ENCODE data around the gene SP100.

Gene SP100

GRCh38 chr2:230447036-230447435 lies 31.0 kb downstream of the SP100 start:
- H3K4me3 ChIP-seq (ENCODE audit: low read depth, low read length) = no peak overlapping the region
- DNase-seq (ENCODE audit: low read depth) = no peak
- TF ChIP-seq, protein P1, sequence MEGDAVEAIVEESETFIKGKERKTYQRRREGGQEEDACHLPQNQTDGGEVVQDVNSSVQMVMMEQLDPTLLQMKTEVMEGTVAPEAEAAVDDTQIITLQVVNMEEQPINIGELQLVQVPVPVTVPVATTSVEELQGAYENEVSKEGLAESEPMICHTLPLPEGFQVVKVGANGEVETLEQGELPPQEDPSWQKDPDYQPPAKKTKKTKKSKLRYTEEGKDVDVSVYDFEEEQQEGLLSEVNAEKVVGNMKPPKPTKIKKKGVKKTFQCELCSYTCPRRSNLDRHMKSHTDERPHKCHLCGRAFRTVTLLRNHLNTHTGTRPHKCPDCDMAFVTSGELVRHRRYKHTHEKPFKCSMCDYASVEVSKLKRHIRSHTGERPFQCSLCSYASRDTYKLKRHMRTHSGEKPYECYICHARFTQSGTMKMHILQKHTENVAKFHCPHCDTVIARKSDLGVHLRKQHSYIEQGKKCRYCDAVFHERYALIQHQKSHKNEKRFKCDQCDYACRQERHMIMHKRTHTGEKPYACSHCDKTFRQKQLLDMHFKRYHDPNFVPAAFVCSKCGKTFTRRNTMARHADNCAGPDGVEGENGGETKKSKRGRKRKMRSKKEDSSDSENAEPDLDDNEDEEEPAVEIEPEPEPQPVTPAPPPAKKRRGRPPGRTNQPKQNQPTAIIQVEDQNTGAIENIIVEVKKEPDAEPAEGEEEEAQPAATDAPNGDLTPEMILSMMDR (conservative IDR thresholded peaks at IDR 0.05; ENCODE audit: low read depth, low read length) = no peak

DNA sequence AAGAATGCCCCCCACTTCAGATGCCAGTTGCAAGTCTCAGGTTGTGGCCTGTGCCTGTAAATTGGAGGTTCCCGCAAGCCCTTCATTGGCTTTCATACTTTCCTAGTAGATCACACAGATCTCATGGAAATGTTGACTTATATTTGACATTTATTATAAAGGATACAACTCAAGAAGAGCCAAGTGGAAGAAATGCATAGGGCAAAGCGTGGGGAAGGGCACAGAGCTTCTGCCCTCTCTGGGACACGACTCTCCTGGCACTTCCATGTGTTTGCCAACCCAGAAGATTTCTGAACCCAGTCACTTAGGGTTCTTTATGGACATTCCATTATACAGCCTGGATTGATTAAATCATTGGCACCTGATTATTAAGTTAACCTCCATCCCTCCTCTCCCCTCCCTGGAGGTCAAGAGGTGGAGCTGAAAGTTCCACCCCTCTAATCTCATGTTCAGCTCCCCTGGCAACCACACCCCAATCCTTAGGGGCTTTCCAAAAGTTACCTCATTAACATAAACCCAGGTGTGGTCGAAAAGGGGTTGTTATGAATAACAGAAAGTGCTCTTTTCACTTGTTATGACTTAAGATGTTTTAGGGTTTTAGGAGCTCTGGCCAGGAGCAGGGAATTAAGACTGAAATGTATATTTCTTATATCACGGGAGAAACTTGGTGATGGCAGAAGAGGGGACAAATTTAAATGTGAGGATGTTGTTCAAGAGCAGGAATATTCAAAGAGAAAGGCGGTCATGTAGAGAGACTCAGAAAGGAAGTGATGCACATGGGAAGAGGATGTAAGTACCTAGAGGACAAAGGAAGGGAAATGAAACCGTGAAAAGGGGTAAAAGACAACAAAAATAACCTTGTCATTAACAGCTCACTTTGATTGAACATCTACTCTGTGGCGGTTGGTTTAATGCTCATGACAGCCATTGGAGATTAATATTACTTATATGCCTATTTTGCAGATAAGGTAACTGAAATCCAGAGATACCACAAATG lies 31.8 kb downstream of the SP100 start:
- DNase-seq (ENCODE audit: low read depth) = no peak
- H3K4me3 ChIP-seq (ENCODE audit: low read depth, low read length) = no peak overlapping the region
- TF ChIP-seq, protein P1 (conservative IDR thresholded peaks at IDR 0.05; ENCODE audit: low read depth, low read length) = no peak

DNA sequence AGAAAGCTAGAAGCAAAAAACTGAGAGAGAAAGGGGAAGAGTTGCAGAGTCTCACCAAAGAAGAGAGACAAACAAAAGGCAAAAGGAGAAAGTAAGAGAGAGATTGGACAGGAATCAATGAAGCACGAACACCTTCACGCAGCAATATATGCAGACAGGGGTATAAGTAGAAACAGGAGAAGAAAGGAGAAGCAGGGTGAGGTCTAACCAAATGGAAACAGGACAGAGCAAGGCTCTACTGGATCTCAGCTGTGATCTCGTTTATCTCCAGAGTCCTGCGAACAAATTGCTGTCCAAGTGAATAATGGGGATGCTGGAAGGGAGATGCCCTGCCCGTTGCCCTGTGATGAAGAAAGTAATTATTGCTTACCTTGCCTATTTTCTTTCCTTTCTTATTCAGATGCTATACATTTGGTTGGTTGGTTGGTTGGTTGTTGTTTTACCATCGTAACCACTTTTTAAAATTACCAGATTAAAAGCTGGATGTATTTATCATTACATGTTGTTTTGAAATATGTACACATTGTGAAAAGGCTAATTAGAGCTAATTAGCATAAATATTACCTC lies 34.0 kb downstream of the SP100 start:
- H3K4me3 ChIP-seq (ENCODE audit: low read depth, low read length) = no peak overlapping the region
- TF ChIP-seq, protein P1 (conservative IDR thresholded peaks at IDR 0.05; ENCODE audit: low read depth, low read length) = no peak

DNA sequence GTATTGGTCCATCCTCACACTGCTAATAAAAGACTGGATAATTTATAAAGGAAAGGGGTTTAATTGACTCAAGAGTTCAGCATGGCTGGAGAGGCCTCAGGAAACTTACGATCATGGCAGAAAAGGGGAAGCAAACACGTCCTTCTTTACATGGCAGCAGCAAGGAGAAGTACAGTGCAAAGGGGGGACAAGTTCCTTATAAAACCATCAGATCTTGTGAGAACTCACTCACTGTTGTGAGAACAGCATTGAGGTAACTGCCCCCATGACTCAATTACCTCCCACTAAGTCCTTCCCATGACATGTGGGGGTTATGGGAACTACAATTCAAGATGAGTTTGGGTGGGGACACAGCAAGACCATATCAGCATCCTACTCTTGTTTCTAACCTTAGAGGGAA lies 37.0 kb downstream of the SP100 start:
- TF ChIP-seq, protein P1 (conservative IDR thresholded peaks at IDR 0.05; ENCODE audit: low read depth, low read length) = no peak
- DNase-seq (ENCODE audit: low read depth) = no peak
- H3K4me3 ChIP-seq (ENCODE audit: low read depth, low read length) = no peak overlapping the region

More for the DNA sequence above, 34.0 kb downstream of the SP100 start:
- no peak for DNase-seq (ENCODE audit: low read depth)

DNA sequence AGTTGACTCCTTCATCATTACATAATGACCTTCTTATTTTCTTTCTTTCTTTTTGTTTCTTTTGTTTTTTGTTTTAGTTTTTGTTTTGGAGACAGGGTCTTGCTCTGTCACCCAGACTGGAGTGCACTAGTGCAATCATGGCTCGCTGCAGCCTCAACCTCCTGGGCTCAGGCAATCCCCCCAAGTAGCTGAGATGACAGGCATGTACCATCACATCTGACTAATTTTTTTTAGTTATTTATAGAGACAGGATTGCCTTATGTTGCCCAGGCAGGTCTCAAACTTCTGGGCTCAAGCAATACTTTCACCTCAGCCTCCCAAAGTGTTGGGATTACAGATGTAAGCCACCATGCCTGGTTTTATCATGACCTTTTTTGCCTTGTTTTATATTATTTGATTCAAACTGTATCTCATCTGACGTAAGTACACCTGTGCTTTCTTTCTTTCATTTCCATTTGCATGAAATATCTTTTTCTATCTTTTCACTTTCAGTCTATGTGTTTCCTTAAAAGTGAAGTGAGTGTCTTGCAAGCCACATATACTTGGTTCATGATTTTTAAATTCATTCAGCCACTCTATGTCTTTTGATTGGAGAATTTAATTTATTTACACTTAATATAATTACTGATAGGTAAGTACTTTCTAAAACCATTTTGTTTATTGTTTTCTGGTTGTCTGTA lies 39.1 kb downstream of the SP100 start:
- H3K4me3 ChIP-seq (ENCODE audit: low read depth, low read length) = no peak overlapping the region
- DNase-seq (ENCODE audit: low read depth) = no peak
- TF ChIP-seq, protein P1 (conservative IDR thresholded peaks at IDR 0.05; ENCODE audit: low read depth, low read length) = no peak

DNA sequence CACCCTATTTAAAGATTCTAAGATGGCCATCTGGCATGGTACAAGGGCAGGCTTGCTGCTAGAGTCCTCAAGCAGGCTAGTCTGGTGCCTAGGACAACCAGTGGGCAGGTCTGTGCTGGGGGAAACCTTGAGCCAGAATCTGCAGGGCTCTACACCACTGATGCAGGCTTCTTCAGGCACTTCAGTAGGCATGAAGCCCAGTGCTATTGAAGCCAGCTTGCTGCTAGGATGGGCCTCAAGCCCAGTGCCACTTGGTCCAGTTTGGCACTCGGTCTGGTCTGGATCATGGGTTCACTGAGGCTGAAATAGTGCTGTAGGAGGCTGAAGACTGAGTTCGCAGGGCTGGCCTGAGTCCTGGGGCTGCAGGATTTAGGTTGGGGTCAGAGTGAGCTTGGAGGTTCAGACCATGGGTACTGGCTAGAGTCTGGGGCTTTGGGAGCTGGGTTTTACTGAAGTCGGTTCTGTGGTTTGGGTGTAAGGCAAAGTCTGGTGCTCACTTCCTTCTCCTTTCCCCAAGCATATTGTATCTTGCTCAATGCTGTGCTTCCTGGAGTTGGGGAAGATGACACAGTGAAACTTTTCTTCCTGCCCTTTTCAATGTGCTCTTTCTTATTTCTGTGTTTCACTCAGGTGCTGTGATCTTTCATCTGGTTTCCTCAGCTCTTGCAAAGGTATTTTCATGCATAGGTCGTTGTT lies 41.2 kb downstream of the SP100 start:
- TF ChIP-seq, protein P1 (conservative IDR thresholded peaks at IDR 0.05; ENCODE audit: low read depth, low read length) = no peak
- no peak overlapping the region for H3K4me3 ChIP-seq (ENCODE audit: low read depth, low read length)
- no peak for DNase-seq (ENCODE audit: low read depth)

Data from choroid plexus epithelial cell (primary cell).